CD8-positive, alpha-beta memory T cell (primary cell): ENCODE measurements around the gene CREB5. TPM values are rescaled to one million over a fixed set of nuclear protein-coding genes. Genes with fewer than 3 reads are reported as not detected.

Experiments
- CTCF ChIA-PET: fragments of 350-600 bp; sonication (Branson Sonifier 250); formaldehyde crosslinking; loops from one replicate; lab custom pipeline; 2021; ENCODE audit warnings: antibody characterized with exemption; lab: Charles Lee
- POLR2A ChIA-PET: fragments of 350-600 bp; sonication (Branson Sonifier 250); formaldehyde crosslinking; loops from one replicate; lab custom pipeline; 2021; ENCODE audit warnings: antibody characterized with exemption; lab: Charles Lee
- DNase-seq, 5 donors: peaks; one replicate each; pipeline versions ENCODE4 v3.0.0 to v3.0.0-alpha.2; 2020 to 2022; ENCODE audit warnings: mixed read lengths in 1 of 5
- H3K27ac ChIP-seq: one replicate; pipeline ENCODE4 v1.7.0; 2013; ENCODE audit warnings: low read depth, mild to moderate bottlenecking, low read length, moderate library complexity
- H3K27me3 ChIP-seq: 2 replicates; pipeline ENCODE4 v1.7.0; 2013; ENCODE audit warnings: low read length, mild to moderate bottlenecking; ENCODE audit not compliant: insufficient read depth, poor library complexity, severe bottlenecking
- H3K36me3 ChIP-seq: 2 replicates; pipeline ENCODE4 v1.7.0; 2013; ENCODE audit warnings: mild to moderate bottlenecking, low read length, moderate library complexity; ENCODE audit not compliant: insufficient read depth
- H3K4me1 ChIP-seq: 2 replicates; pipeline ENCODE4 v1.7.0; 2013; ENCODE audit warnings: mild to moderate bottlenecking, low read length, moderate library complexity; ENCODE audit not compliant: insufficient read depth
- H3K4me3 ChIP-seq: 2 replicates; pipeline ENCODE4 v1.7.0; 2013; ENCODE audit warnings: mild to moderate bottlenecking, low read length
- H3K9me3 ChIP-seq: 2 replicates; pipeline ENCODE4 v1.7.0; 2013; ENCODE audit warnings: mild to moderate bottlenecking, low read length
- H3K27ac Mint-ChIP-seq, 8 donors: one replicate each; pipeline ENCODE4 v1.8.0; 2020 to 2021; ENCODE audit warnings: mixed read lengths in 8 of 8, mild to moderate bottlenecking in 6 of 8, inconsistent platforms in 3 of 8, moderate library complexity in 3 of 8
- H3K27me3 Mint-ChIP-seq, 2 donors: one replicate each; pipeline ENCODE4 v1.8.0; 2020 to 2021; ENCODE audit warnings: mixed read lengths in 2 of 2, mild to moderate bottlenecking in 1 of 2, moderate library complexity in 1 of 2
- H3K36me3 Mint-ChIP-seq, 3 donors: one replicate each; pipeline ENCODE4 v1.8.0; 2020 to 2021; ENCODE audit warnings: mixed read lengths in 3 of 3, inconsistent platforms in 1 of 3, mild to moderate bottlenecking in 1 of 3
- H3K4me1 Mint-ChIP-seq, 3 donors: one replicate each; pipeline ENCODE4 v1.8.0; 2020 to 2021; ENCODE audit warnings: mixed read lengths in 3 of 3, inconsistent platforms in 1 of 3, mild to moderate bottlenecking in 1 of 3
- H3K4me3 Mint-ChIP-seq, 7 donors: one replicate each; pipeline ENCODE4 v1.8.0; 2020 to 2021; ENCODE audit warnings: mixed read lengths in 7 of 7, mild to moderate bottlenecking in 6 of 7, moderate library complexity in 4 of 7, inconsistent platforms in 2 of 7
- H3K9me3 Mint-ChIP-seq, 5 donors: one replicate each; pipeline ENCODE4 v1.8.0; 2020 to 2022; ENCODE audit warnings: mixed read lengths in 5 of 5, mild to moderate bottlenecking in 3 of 5, moderate library complexity in 2 of 5, inconsistent platforms in 1 of 5
- polyA plus RNA-seq: library from polyadenylated mRNA; unstranded; fragments of 300-500 nt; fragmentation: Illumina TruSeq; gene quantifications from one replicate; pipeline ENCODE4 v1.2.3, GENCODE V29; 2021
- total RNA-seq, 2 experiments: library from RNA; stranded (reverse); gene quantifications; one replicate each; pipeline ENCODE4 v1.2.3, GENCODE V29; 2021

The CREB5 gene
- total and polyA plus RNA-seq, 3 experiments from 2014 or later = not detected

GRCh38 chr7:28702171-28702570 is 289.9 kb downstream of the CREB5 start:
- DNase-seq = no peak
- H3K9me3 Mint-ChIP-seq = no peaks in the 10 kb centered on the region
- H3K36me3 Mint-ChIP-seq = no peaks in the 10 kb centered on the region
- Histone ChIP-seq H3K4me3 (no peak overlapping the region), H3K27me3 (no peaks in the 10 kb centered on the region), H3K36me3 (no peaks in the 10 kb centered on the region), H3K27ac (no peak overlapping the region), H3K9me3 (no peaks in the 10 kb centered on the region), H3K4me1 (no peaks in the 10 kb centered on the region)
- no peak overlapping the region for H3K27ac Mint-ChIP-seq
- CTCF ChIA-PET = no interaction called here
- POLR2A ChIA-PET = no interaction called here
- H3K27me3 Mint-ChIP-seq = peaks cover 0 to 4% of the 10 kb centered on the region in 2 donors
- H3K4me1 Mint-ChIP-seq = no peaks in the 10 kb centered on the region
- H3K4me3 Mint-ChIP-seq = no peak overlapping the region

GRCh38 chr7:28703037-28703765 is 290.9 kb downstream of the CREB5 start:
- CTCF ChIA-PET = no interaction called here
- Histone ChIP-seq H3K36me3 (no peaks in the 10 kb centered on the region), H3K9me3 (no peaks in the 10 kb centered on the region), H3K4me1 (no peaks in the 10 kb centered on the region), H3K4me3 (no peak overlapping the region), H3K27me3 (no peaks in the 10 kb centered on the region), H3K27ac (no peak overlapping the region)
- Mint-ChIP-seq H3K27ac (no peak overlapping the region), H3K27me3 (peaks cover 0 to 4% of the 10 kb centered on the region in 2 donors), H3K36me3 (no peaks in the 10 kb centered on the region), H3K4me1 (no peaks in the 10 kb centered on the region), H3K4me3 (no peak overlapping the region), H3K9me3 (no peaks in the 10 kb centered on the region)
- POLR2A ChIA-PET = no interaction called here
- DNase-seq = no peak

GRCh38 chr7:28704706-28705105 is 292.4 kb downstream of the CREB5 start:
- no peak for DNase-seq
- H3K27me3 Mint-ChIP-seq = peaks cover 0 to 4% of the 10 kb centered on the region in 2 donors
- Histone ChIP-seq H3K4me1 (no peaks in the 10 kb centered on the region), H3K4me3 (no peak overlapping the region), H3K9me3 (no peaks in the 10 kb centered on the region), H3K27ac (no peak overlapping the region), H3K27me3 (no peaks in the 10 kb centered on the region), H3K36me3 (no peaks in the 10 kb centered on the region)
- no peaks in the 10 kb centered on the region for H3K9me3 Mint-ChIP-seq
- no peaks in the 10 kb centered on the region for H3K36me3 Mint-ChIP-seq
- H3K27ac Mint-ChIP-seq = no peak overlapping the region
- CTCF ChIA-PET = no interaction called here
- no peak overlapping the region for H3K4me3 Mint-ChIP-seq
- no peaks in the 10 kb centered on the region for H3K4me1 Mint-ChIP-seq
- POLR2A ChIA-PET = no interaction called here

- H3K4me1 ChIP-seq = no peaks in the 10 kb centered on the region
- no peak for DNase-seq
- no peaks in the 10 kb centered on the region for H3K9me3 ChIP-seq
- Mint-ChIP-seq H3K27me3 (no peaks in the 10 kb centered on the region), H3K9me3 (no peaks in the 10 kb centered on the region), H3K4me1 (no peaks in the 10 kb centered on the region), H3K27ac (no peak overlapping the region), H3K36me3 (no peaks in the 10 kb centered on the region), H3K4me3 (no peak overlapping the region)
- no peak overlapping the region for H3K4me3 ChIP-seq
- no peaks in the 10 kb centered on the region for H3K27me3 ChIP-seq
- ChIA-PET POLR2A (no interaction called here), CTCF (no interaction called here)
- no peaks in the 10 kb centered on the region for H3K36me3 ChIP-seq
- no peak overlapping the region for H3K27ac ChIP-seq
These were observed 293.0 kb downstream of the CREB5 start for GRCh38 chr7:28705350-28705749.

GRCh38 chr7:28706584-28706983 is 294.3 kb downstream of the CREB5 start:
- H3K36me3 Mint-ChIP-seq = no peaks in the 10 kb centered on the region
- CTCF ChIA-PET = no interaction called here
- Histone ChIP-seq H3K27me3 (no peaks in the 10 kb centered on the region), H3K36me3 (no peaks in the 10 kb centered on the region), H3K9me3 (no peaks in the 10 kb centered on the region), H3K27ac (no peak overlapping the region), H3K4me1 (no peaks in the 10 kb centered on the region), H3K4me3 (no peak overlapping the region)
- no peak overlapping the region for H3K4me3 Mint-ChIP-seq
- H3K9me3 Mint-ChIP-seq = no peaks in the 10 kb centered on the region
- peaks cover 0 to 2% of the 10 kb centered on the region in 2 donors for H3K27me3 Mint-ChIP-seq
- POLR2A ChIA-PET = no interaction called here
- DNase-seq = no peak
- H3K27ac Mint-ChIP-seq = no peak overlapping the region
- no peaks in the 10 kb centered on the region for H3K4me1 Mint-ChIP-seq

- H3K27me3 Mint-ChIP-seq = peaks cover 0 to 2% of the 10 kb centered on the region in 2 donors
- Histone ChIP-seq H3K9me3 (no peaks in the 10 kb centered on the region), H3K4me3 (no peak overlapping the region), H3K27ac (no peak overlapping the region), H3K4me1 (no peaks in the 10 kb centered on the region), H3K36me3 (no peaks in the 10 kb centered on the region), H3K27me3 (no peaks in the 10 kb centered on the region)
- no peak for DNase-seq
- no peaks in the 10 kb centered on the region for H3K4me1 Mint-ChIP-seq
- no peak overlapping the region for H3K27ac Mint-ChIP-seq
- no peaks in the 10 kb centered on the region for H3K36me3 Mint-ChIP-seq
- CTCF ChIA-PET = no interaction called here
- POLR2A ChIA-PET = no interaction called here
- H3K4me3 Mint-ChIP-seq = no peak overlapping the region
- H3K9me3 Mint-ChIP-seq = no peaks in the 10 kb centered on the region
These were observed 295.0 kb downstream of the CREB5 start for GRCh38 chr7:28707291-28707690.

- no peaks in the 10 kb centered on the region for H3K9me3 ChIP-seq
- Mint-ChIP-seq H3K27ac (no peak overlapping the region), H3K4me1 (no peaks in the 10 kb centered on the region), H3K27me3 (peaks cover 0 to 2% of the 10 kb centered on the region in 2 donors), H3K9me3 (no peaks in the 10 kb centered on the region), H3K36me3 (no peaks in the 10 kb centered on the region), H3K4me3 (no peak overlapping the region)
- CTCF ChIA-PET = no interaction called here
- POLR2A ChIA-PET = no interaction called here
- H3K36me3 ChIP-seq = no peaks in the 10 kb centered on the region
- H3K4me1 ChIP-seq = no peaks in the 10 kb centered on the region
- H3K27ac ChIP-seq = no peak overlapping the region
- no peak for DNase-seq
- no peaks in the 10 kb centered on the region for H3K27me3 ChIP-seq
- no peak overlapping the region for H3K4me3 ChIP-seq
These were observed 296.0 kb downstream of the CREB5 start for GRCh38 chr7:28708033-28708951.

GRCh38 chr7:28709748-28710147 is 297.4 kb downstream of the CREB5 start:
- Mint-ChIP-seq H3K4me1 (no peaks in the 10 kb centered on the region), H3K4me3 (no peak overlapping the region), H3K9me3 (no peaks in the 10 kb centered on the region), H3K36me3 (no peaks in the 10 kb centered on the region), H3K27ac (no peak overlapping the region), H3K27me3 (peaks cover 0 to 2% of the 10 kb centered on the region in 2 donors)
- POLR2A ChIA-PET = no interaction called here
- no peak overlapping the region for H3K27ac ChIP-seq
- DNase-seq = no peak
- H3K9me3 ChIP-seq = no peaks in the 10 kb centered on the region
- CTCF ChIA-PET = no interaction called here
- H3K36me3 ChIP-seq = no peaks in the 10 kb centered on the region
- no peak overlapping the region for H3K4me3 ChIP-seq
- no peaks in the 10 kb centered on the region for H3K27me3 ChIP-seq
- H3K4me1 ChIP-seq = no peaks in the 10 kb centered on the region
